ENCODE measurements around the gene NTM. TPM values are rescaled to one million over a fixed set of nuclear protein-coding genes. Genes with fewer than 3 reads are reported as not detected.

The NTM gene
- total RNA-seq, 1 experiment from 2014 or later: not detected

GRCh38 chr11:131464461-131464860 is 94.0 kb downstream of the NTM start:
- Histone ChIP-seq H3K4me3 (replicated peaks in 1 of 2; ENCODE audit: low read depth in 1 of 2, low read length in 2 of 2) (no peak overlapping the region), H3K9me2 (ENCODE audit: insufficient read depth) (no peaks in the 10 kb centered on the region), H3K79me2 (ENCODE audit: insufficient read depth, low read length) (no peaks in the 10 kb centered on the region), H3K9me3 (ENCODE audit: control insufficient read depth in 1 of 2, insufficient read depth in 1 of 2, low read depth in 1 of 2, low read length in 2 of 2) (peaks cover 0 to 3% of the 10 kb centered on the region in 2 experiments; a peak in 2 of 4 replicates), H4K20me1 (ENCODE audit: insufficient read depth) (no peaks in the 10 kb centered on the region), H3K4me2 (ENCODE audit: low read length) (no peak overlapping the region), H3K36me3 (ENCODE audit: control insufficient read depth in 1 of 2, insufficient read depth in 2 of 2, low read length in 2 of 2) (no peaks in the 10 kb centered on the region), H3K27me3 (ENCODE audit: insufficient read depth, low read length) (no peaks in the 10 kb centered on the region), H2AFZ (ENCODE audit: low read depth, low read length, poor library complexity, severe bottlenecking) (no peak overlapping the region), H3K4me1 (ENCODE audit: control insufficient read depth in 1 of 2, insufficient read depth in 2 of 2, low read length in 2 of 2) (no peaks in the 10 kb centered on the region), H3K27ac (ENCODE audit: low read depth, low read length) (no peak overlapping the region), H3K9ac (ENCODE audit: low read length) (no peak overlapping the region)
- ATAC-seq: no peak
- RAD21 ChIA-PET (ENCODE audit: low non-redundant PET in 1 of 2, low total read pairs in 2 of 2, uncharacterized antibody in 2 of 2, unreplicated experiment in 2 of 2): no interaction called here
- TF ChIP-seq ZBTB33 (IDR thresholded peaks at IDR 0.05; ENCODE audit: extremely low read depth, insufficient replicate concordance, low read length): no peak
- no peak for TF ChIP-seq RAD21 (IDR thresholded peaks at IDR 0.05; ENCODE audit: low read depth)
- TF ChIP-seq EZH2 (IDR thresholded peaks at IDR 0.05): no peak
- TF ChIP-seq ELF1 (IDR thresholded peaks at IDR 0.05; ENCODE audit: borderline replicate concordance, low read depth): no peak
- no peak for TF ChIP-seq CBX3 (IDR thresholded peaks at IDR 0.05; ENCODE audit: low read depth)
- no peak for TF ChIP-seq EGR1 (IDR thresholded peaks at IDR 0.05; ENCODE audit: low read depth)
- TF ChIP-seq SIN3A (IDR thresholded peaks at IDR 0.05; ENCODE audit: low read depth): no peak
- TF ChIP-seq SP1 (IDR thresholded peaks at IDR 0.05; ENCODE audit: low read depth): no peak
- TF ChIP-seq CEBPB (IDR thresholded peaks at IDR 0.05; ENCODE audit: low read depth): no peak
- TF ChIP-seq TCF7L2 (IDR thresholded peaks at IDR 0.05; ENCODE audit: borderline replicate concordance, extremely low read depth, insufficient read depth, insufficient read length): no peak
- no peak for TF ChIP-seq EZH2phosphoT487 (IDR thresholded peaks at IDR 0.05; ENCODE audit: borderline replicate concordance)
- TF ChIP-seq SRF (IDR thresholded peaks at IDR 0.05; ENCODE audit: low read depth): no peak
- TF ChIP-seq ZNF274 (IDR thresholded peaks at IDR 0.05; ENCODE audit: low read depth, low read length): no peak
- no peak for TF ChIP-seq POLR2AphosphoS5 (IDR thresholded peaks at IDR 0.05; ENCODE audit: low read depth, low read length)
- TF ChIP-seq, protein P1, sequence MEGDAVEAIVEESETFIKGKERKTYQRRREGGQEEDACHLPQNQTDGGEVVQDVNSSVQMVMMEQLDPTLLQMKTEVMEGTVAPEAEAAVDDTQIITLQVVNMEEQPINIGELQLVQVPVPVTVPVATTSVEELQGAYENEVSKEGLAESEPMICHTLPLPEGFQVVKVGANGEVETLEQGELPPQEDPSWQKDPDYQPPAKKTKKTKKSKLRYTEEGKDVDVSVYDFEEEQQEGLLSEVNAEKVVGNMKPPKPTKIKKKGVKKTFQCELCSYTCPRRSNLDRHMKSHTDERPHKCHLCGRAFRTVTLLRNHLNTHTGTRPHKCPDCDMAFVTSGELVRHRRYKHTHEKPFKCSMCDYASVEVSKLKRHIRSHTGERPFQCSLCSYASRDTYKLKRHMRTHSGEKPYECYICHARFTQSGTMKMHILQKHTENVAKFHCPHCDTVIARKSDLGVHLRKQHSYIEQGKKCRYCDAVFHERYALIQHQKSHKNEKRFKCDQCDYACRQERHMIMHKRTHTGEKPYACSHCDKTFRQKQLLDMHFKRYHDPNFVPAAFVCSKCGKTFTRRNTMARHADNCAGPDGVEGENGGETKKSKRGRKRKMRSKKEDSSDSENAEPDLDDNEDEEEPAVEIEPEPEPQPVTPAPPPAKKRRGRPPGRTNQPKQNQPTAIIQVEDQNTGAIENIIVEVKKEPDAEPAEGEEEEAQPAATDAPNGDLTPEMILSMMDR (IDR thresholded peaks at IDR 0.05 in 2 of 3, conservative IDR thresholded peaks at IDR 0.05 in 1 of 3; ENCODE audit: borderline replicate concordance in 1 of 3, insufficient read depth in 1 of 3, low read depth in 2 of 3, low read length in 2 of 3): no peak
- POLR2A ChIA-PET: no interaction called here
- intact Hi-C loops (cut with micrococcal nuclease): no loop called here
- CTCF ChIA-PET: no interaction called here
- DNase-seq (ENCODE audit: low read depth, low spot score): no peak
- BruUV-seq (replicated peaks): no TSS peak

Data from HCT116 (cell line).